Activated T-cell treated with anti-CD3 and anti-CD28 coated beads, Interleukin-2, amount 50 U/mL, for 1 hour (primary cell): ENCODE results near the gene PKDCC.
"Not testable (repeated sequence)": the region's sequence is repeated elsewhere in the genome, so short reads cannot be mapped to it uniquely, and the experiment has no call there.

Experiments
- DNase-seq: peaks from one replicate; pipeline ENCODE4 v3.0.0-alpha.2; 2020

Gene PKDCC

GRCh38 chr2:42067521-42067920 lies 19.7 kb downstream of the PKDCC start:
- DNase-seq, result no peak

- DNase-seq, result no peak
Observed at GRCh38 chr2:42068571-42069178, 20.9 kb downstream of the PKDCC start.

GRCh38 chr2:42069568-42069967 lies 21.7 kb downstream of the PKDCC start:
- DNase-seq, result no peak

- DNase-seq, result no peak
Observed at GRCh38 chr2:42071791-42072190, 24.0 kb downstream of the PKDCC start.

GRCh38 chr2:42072349-42073118 lies 24.7 kb downstream of the PKDCC start:
- DNase-seq, result no peak

GRCh38 chr2:42073739-42074503 lies 26.1 kb downstream of the PKDCC start:
- DNase-seq, result no peak

GRCh38 chr2:42074661-42075060 lies 26.8 kb downstream of the PKDCC start:
- no peak for DNase-seq

GRCh38 chr2:42076357-42077225 lies 28.8 kb downstream of the PKDCC start:
- DNase-seq, result no peak

GRCh38 chr2:42077343-42077742 lies 29.5 kb downstream of the PKDCC start:
- no peak for DNase-seq

GRCh38 chr2:42079737-42080287 lies 32.0 kb downstream of the PKDCC start:
- DNase-seq, result no peak

GRCh38 chr2:42081151-42081550 lies 33.3 kb downstream of the PKDCC start:
- not testable (repeated sequence) for DNase-seq

GRCh38 chr2:42082016-42082415 lies 34.2 kb downstream of the PKDCC start:
- no peak for DNase-seq

- no peak for DNase-seq
Observed at GRCh38 chr2:42084231-42084671, 36.4 kb downstream of the PKDCC start.

GRCh38 chr2:42085070-42085469 lies 37.2 kb downstream of the PKDCC start:
- not testable (repeated sequence) for DNase-seq

- DNase-seq, result no peak
Observed at GRCh38 chr2:42085706-42086487, 38.1 kb downstream of the PKDCC start.

- peak; percentile 35 for DNase-seq
Observed at GRCh38 chr2:42086500-42086953, 38.7 kb downstream of the PKDCC start.

GRCh38 chr2:42087137-42087856 lies 39.5 kb downstream of the PKDCC start:
- no peak for DNase-seq

- no peak for DNase-seq
Observed at GRCh38 chr2:42087857-42088195, 40.0 kb downstream of the PKDCC start.

- peak; percentile 61 for DNase-seq
Observed at GRCh38 chr2:42089340-42089925, 41.6 kb downstream of the PKDCC start.

GRCh38 chr2:42090216-42090615 lies 42.4 kb downstream of the PKDCC start:
- DNase-seq, result no peak

- DNase-seq, result no peak
Observed at GRCh38 chr2:42091671-42092070, 43.9 kb downstream of the PKDCC start.
